Ectodermal cell (in vitro differentiated cells): Measurements from ENCODE around the gene SLC12A8.
A peak's percentile ranks its signal among the peaks of the same experiment; 100 is the strongest.

Experiments
- H3K27ac ChIP-seq: 2 replicates; pipeline ENCODE4 v1.7.0; 2013; ENCODE audit warnings: mild to moderate bottlenecking, low read depth, low read length; ENCODE audit not compliant: insufficient read depth, poor library complexity, severe bottlenecking
- H3K27me3 ChIP-seq: 2 replicates; pipeline ENCODE4 v1.7.0; 2013; ENCODE audit warnings: mild to moderate bottlenecking, low read length; ENCODE audit not compliant: insufficient read depth, control insufficient read depth, poor library complexity, severe bottlenecking
- H3K36me3 ChIP-seq: one replicate; pipeline ENCODE4 v1.7.0; 2013; ENCODE audit warnings: low read length; ENCODE audit not compliant: control insufficient read depth, insufficient read depth
- H3K4me1 ChIP-seq: one replicate; pipeline ENCODE4 v1.7.0; 2013; ENCODE audit warnings: low read length; ENCODE audit not compliant: control insufficient read depth, insufficient read depth
- H3K4me3 ChIP-seq: 2 replicates; pipeline ENCODE4 v1.7.0; 2013; ENCODE audit warnings: low read depth, low read length, control low read depth; ENCODE audit not compliant: insufficient read depth
- H3K9me3 ChIP-seq: 2 replicates; pipeline ENCODE4 v1.7.0; 2013; ENCODE audit warnings: mild to moderate bottlenecking, low read length, moderate library complexity; ENCODE audit not compliant: control insufficient read depth
- WGBS, 2 experiments: methylation state at CpG; one replicate each; pipeline ENCODE4 v1.1.7; 2013; ENCODE audit warnings: missing lambda C conversion rate in 2 of 2; 5-methylcytosine and 5-hydroxymethylcytosine counted together

Gene SLC12A8

DNA sequence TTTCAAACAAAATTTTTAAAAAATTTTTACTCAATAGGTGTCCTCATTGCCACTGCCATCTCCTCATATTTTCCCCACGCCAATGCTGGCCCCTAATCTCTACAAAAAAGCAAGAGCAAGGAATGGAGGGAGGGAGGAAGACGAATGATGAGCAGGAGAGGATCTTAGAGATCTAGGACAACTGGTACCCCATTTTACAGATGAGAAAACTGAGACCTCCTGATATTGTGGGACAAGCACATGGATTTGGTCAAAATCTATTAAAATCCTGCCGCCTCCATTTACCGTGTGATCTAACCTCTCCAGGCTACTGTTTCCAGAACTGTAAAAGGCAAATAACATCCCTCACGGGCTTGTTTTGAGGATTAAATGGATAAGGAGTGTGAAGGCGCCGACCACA lies 161.3 kb downstream of the SLC12A8 start:
- WGBS, 2 experiments, result 85 to 87% methylated on average over 7 of the region's 7 CpGs
- H3K27ac ChIP-seq, result no peak overlapping the region
- no peaks in the 10 kb centered on the region for H3K36me3 ChIP-seq
- H3K27me3 ChIP-seq, result peaks cover 19% of the 10 kb centered on the region
- no peak overlapping the region for H3K4me3 ChIP-seq
- peaks cover 51% of the 10 kb centered on the region for H3K4me1 ChIP-seq
- H3K9me3 ChIP-seq, result no peaks in the 10 kb centered on the region

DNA sequence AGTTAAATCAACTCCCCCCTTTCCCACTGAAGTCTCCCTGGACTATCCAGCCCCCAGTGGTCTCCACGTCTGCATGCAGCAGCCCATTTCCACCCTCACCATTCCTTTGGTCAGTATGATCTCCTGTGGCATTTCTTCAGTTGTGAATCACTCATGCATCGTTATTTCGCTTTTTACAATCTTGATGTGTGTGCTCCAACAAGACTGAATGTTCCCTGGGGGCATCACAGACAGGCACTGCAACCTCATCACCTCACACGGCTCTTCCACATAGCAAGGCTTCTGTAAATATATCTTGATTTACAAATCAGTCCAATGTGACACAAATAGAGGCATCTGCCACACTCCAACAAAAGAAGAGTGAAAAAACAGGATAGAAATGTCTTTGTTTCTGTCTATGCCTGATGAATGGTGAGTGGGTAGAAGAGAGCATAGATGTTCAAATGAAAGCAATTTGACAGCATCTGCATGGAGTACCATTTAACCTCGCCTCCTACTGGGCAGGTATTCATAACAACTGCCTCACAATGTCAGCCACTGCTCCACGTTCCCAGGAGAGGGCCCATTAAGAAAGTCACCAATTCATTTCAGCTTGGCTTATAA lies 162.0 kb downstream of the SLC12A8 start:
- no peaks in the 10 kb centered on the region for H3K36me3 ChIP-seq
- H3K4me3 ChIP-seq, result no peak overlapping the region
- no peaks in the 10 kb centered on the region for H3K9me3 ChIP-seq
- no peak overlapping the region for H3K27ac ChIP-seq
- H3K27me3 ChIP-seq, result peaks cover 19% of the 10 kb centered on the region
- H3K4me1 ChIP-seq, result peaks cover 51% of the 10 kb centered on the region
- 72 to 74% methylated on average over 6 of the region's 6 CpGs for WGBS, 2 experiments

DNA sequence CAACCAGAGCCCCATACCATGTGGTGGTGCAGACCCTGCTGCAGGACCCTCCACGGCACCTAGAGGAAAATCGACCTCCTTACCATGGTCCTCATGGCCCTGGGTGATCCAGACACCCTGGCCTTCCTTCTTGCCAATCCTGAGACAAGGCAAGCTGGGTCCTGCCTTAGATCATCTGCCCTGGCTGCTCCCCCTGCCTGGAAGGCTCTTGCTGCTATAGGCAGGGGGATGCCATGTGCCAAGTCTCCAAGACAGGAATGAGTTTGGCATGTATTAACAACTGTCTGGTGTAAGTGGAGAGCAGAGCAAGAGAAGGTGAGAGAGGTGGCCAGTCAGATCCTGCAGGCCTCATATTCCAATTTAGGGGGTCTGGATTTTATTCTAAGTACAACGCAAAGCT lies 164.3 kb downstream of the SLC12A8 start:
- no peaks in the 10 kb centered on the region for H3K9me3 ChIP-seq
- no peaks in the 10 kb centered on the region for H3K36me3 ChIP-seq
- H3K4me1 ChIP-seq, result peaks cover 46% of the 10 kb centered on the region
- H3K4me3 ChIP-seq, result no peak overlapping the region
- H3K27ac ChIP-seq, result no peak overlapping the region
- 88 to 95% methylated on average over 3 of the region's 3 CpGs for WGBS, 2 experiments
- H3K27me3 ChIP-seq, result no peaks in the 10 kb centered on the region

DNA sequence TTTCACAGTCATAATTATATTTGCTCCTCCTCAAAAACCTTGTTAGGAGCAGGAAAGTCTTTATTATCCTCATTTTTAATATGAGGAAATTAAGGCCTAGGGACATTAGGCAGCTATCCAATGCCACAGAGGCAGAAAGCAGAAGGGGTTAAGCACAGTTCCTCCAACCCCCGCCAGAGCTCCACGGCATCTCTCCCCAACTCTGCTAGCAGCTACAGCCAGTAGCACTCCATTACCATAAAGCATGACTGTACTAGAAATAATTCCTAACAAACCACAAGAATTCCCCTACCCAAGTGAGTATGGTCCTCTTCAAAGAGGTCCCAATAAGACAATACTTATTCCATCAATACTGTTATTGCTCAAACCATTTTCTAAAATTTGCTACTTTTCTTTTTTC lies 166.6 kb downstream of the SLC12A8 start:
- 68 to 79% methylated on average over 2 of the region's 2 CpGs for WGBS, 2 experiments

DNA sequence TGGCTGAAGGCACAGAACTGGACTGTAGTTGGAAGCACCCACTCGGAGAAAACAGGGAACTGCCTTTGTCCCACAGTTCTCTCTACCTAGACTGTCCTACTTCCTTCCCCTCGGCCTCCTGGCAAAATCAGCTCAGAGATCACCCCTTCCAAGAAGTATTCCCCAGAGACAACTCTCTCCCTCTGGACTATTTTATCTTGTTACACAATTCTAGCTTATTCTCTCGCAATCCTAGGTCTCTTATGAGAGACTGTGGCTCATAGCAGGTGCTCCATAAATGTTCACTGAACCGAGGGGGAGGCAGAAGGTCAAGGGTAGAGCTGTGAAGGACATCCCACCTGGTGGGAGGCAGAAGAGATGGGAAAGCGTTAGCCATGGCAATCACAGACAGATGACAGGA lies 167.4 kb downstream of the SLC12A8 start:
- H3K27me3 ChIP-seq, result no peaks in the 10 kb centered on the region
- H3K27ac ChIP-seq, result no peak overlapping the region
- H3K36me3 ChIP-seq, result no peaks in the 10 kb centered on the region
- no peak overlapping the region for H3K4me3 ChIP-seq
- WGBS, 2 experiments, result 95 to 96% methylated on average over 5 of the region's 5 CpGs
- H3K4me1 ChIP-seq, result peaks cover 39% of the 10 kb centered on the region
- no peaks in the 10 kb centered on the region for H3K9me3 ChIP-seq

More for the DNA sequence above, 166.6 kb downstream of the SLC12A8 start:
- H3K27me3 ChIP-seq, result no peaks in the 10 kb centered on the region
- no peak overlapping the region for H3K4me3 ChIP-seq
- H3K27ac ChIP-seq, result no peak overlapping the region
- no peaks in the 10 kb centered on the region for H3K9me3 ChIP-seq
- H3K36me3 ChIP-seq, result no peaks in the 10 kb centered on the region
- peaks cover 39% of the 10 kb centered on the region for H3K4me1 ChIP-seq

DNA sequence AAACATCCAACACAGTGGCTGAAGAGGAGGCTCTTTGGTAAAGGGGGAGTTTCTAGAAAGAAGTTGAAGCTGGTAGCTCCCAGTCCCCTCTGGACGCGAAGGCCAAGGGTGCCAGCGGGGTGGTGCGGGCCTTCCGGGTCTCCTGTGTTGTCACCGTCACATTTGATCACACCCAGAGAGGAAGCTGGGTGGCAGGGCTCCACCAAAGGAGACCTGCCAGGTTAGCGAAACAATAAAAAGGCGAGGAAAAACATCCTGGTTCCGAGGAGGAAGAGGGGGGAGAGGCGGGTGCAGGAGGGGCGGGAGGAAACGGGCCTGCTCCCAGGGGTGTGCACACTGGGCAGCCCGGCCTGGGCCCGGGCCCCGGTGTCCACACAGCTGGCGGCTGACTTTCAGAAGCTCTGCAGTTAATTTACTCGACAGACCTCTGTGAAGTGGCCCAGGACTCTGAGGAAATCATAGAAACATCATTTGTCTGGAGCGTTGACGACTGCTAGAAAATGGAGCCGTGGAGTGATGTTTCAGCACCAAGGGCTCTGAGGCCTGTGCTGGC lies 168.9 kb downstream of the SLC12A8 start:
- no peaks in the 10 kb centered on the region for H3K9me3 ChIP-seq
- H3K4me1 ChIP-seq, result peaks cover 47% of the 10 kb centered on the region
- H3K27ac ChIP-seq, result peak overlapping the region; percentile 50
- no peaks in the 10 kb centered on the region for H3K36me3 ChIP-seq
- H3K4me3 ChIP-seq, result no peak overlapping the region
- WGBS, 2 experiments, result 79 to 83% methylated on average over 20 of the region's 20 CpGs
- no peaks in the 10 kb centered on the region for H3K27me3 ChIP-seq

DNA sequence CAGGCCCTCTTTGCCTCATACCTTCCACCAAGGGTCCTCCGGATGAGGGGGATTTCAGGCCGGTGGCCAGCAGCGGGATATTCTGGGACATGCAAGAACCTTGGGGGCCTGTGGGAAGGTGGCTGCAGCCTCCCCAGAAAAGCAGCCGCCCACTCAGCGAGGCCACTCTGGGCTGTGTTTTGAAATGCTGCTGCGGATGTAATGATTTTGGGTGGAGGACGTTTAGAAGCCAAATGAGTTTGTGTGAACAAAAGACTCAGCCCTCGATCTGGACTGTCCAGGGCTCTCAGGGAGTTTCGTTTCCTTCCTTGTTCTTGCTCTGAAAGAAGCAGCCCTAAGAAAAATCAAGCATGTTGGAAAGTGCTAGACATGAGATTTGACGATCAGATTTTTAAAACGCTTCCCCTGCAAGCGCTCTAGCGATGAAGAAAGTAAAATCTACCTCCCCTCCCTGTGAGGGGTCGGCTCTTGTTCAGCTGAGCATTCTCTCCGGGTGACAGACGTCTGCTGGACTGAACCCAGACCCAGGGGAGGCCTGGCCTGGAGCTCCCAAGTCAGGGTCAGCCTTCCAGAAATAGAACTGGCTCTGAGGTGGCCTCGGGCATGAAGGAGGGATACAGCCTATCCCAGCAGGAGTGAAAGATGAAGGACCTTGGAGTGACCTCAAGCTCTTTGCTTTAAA lies 169.7 kb downstream of the SLC12A8 start:
- Histone ChIP-seq H3K36me3 (no peaks in the 10 kb centered on the region), H3K4me3 (no peak overlapping the region), H3K9me3 (no peaks in the 10 kb centered on the region), H3K27me3 (no peaks in the 10 kb centered on the region), H3K27ac (no peak overlapping the region), H3K4me1 (peaks cover 55% of the 10 kb centered on the region)
- WGBS, 2 experiments, result 69% methylated on average over 17 of the region's 17 CpGs

DNA sequence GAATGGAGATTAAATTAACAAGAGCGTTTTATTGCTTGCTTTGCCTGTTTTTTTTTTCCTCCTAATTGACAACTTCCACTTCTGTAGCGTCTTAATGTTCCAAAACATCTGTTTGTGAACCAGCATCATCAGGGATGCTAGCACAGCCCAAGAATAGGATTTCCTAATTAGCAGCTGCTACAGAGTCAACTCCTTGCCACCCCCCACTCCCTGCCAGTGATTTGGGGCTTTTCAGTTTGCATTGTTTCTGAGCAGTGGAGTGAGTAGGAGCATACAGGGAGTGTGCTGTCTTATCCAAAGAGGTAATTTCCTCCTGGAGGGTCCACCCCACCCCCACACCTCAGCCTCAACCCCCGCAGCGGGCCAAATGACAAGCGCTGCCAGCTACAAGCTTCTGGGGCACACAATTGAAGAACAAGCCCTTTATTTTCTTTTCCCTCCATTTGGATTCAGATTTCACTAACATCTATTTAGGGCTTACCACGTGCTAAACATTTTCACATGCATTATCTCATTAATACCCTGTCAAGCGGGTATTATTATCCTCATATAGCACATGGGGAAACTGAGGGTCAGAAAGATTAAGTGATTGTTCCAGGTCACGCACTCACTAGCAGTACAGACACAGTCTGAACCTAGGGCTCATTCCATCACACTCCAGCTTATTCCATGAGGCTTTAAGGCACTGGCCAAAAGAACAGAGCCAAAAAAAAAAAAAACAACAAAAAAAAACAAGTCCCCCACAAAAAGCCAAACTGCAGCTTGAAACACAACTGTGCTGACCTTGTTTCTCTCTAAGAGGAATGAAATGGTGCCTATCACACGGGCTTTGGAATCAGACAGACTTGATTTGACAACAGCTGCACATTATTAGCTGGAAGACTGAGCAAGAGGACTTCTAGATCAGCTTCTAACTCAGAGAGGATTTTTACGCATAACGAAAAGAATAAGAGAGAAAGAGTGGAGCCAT lies 173.1 kb downstream of the SLC12A8 start:
- 36 to 38% methylated on average over 11 of the region's 11 CpGs for WGBS, 2 experiments
- Histone ChIP-seq H3K27ac (no peak overlapping the region), H3K9me3 (no peaks in the 10 kb centered on the region), H3K27me3 (no peaks in the 10 kb centered on the region), H3K36me3 (no peaks in the 10 kb centered on the region), H3K4me1 (peaks cover 64% of the 10 kb centered on the region), H3K4me3 (no peak overlapping the region)

DNA sequence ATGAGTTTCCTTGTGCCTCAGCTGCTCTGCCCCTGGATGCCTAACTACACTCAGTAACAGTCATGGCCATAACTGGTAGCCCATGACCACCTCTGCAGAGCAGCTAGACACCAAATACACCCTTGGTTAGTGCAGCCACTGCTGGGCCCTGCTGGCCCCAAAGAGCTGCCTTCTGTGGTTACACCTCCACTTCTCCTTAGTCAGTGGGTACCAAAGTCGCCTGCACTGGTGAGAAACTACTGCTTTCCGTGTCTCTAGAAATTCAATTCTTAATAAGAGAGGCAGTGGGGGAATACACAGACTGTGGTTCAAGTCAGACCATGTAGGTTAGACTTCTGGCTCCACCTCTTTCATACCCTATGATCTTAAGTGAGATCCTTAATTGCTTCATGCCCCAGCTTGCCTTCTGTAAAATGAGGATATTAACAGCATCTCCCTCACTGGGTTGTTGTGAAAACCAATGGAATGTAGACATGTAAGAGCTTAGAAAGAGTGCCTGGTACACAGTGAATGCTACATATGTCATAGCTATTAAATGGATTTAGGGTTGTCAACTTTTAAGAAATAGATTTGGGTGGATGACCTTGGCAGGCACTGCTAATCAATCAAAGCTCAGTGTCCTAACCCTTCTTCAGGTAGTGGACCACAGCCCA lies 174.9 kb downstream of the SLC12A8 start:
- Histone ChIP-seq H3K36me3 (no peaks in the 10 kb centered on the region), H3K4me1 (peaks cover 46% of the 10 kb centered on the region), H3K4me3 (no peak overlapping the region), H3K27me3 (no peaks in the 10 kb centered on the region), H3K9me3 (no peaks in the 10 kb centered on the region), H3K27ac (no peak overlapping the region)
- 92 to 98% methylated on average over 2 of the region's 2 CpGs for WGBS, 2 experiments
